Breast epithelium (tissue), 4 donors: ENCODE results near the gene FOXA2. TPM values are rescaled to one million over a fixed set of nuclear protein-coding genes. Genes with fewer than 3 reads are reported as not detected.

Source experiments
- DNase-seq, 2 donors: peaks; one replicate each; pipeline ENCODE4 v3.0.0-alpha.2; 2019; ENCODE audit warnings: low spot score in 2 of 2
- H3K27ac ChIP-seq, 2 donors: fragments of 200-600 bp; sonication (generic) in 1 of 2; one replicate each; pipeline ENCODE4 v1.5.1; 2016 to 2019; ENCODE audit warnings: mild to moderate bottlenecking in 1 of 2
- H3K27me3 ChIP-seq, 2 donors: fragments of 200-600 bp; sonication (generic) in 1 of 2; one replicate each; pipeline versions ENCODE4 v1.5.1 to v1.6.0; 2017 to 2019; ENCODE audit warnings: control low read depth in 1 of 2, mild to moderate bottlenecking in 1 of 2
- H3K36me3 ChIP-seq: fragments of 200-600 bp; one replicate; pipeline ENCODE4 v1.5.1; 2019
- H3K4me1 ChIP-seq, 2 donors: fragments of 200-600 bp; sonication (generic); one replicate each; pipeline ENCODE4 v1.5.1; 2016 to 2019; ENCODE audit warnings: control low read depth in 1 of 2
- H3K4me3 ChIP-seq, 3 donors: fragments of 200-600 bp; sonication (generic); 1 replicate in 2 of 3; 2 replicates in 1 of 3; pipeline ENCODE4 v1.5.1; 2016 to 2019; ENCODE audit warnings: mild to moderate bottlenecking in 3 of 3, moderate library complexity in 2 of 3
- H3K9me3 ChIP-seq, 2 donors: fragments of 200-600 bp; sonication (generic) in 1 of 2; one replicate each; pipeline ENCODE4 v1.5.1; 2016 to 2019; ENCODE audit warnings: control low read depth in 1 of 2
- CTCF ChIP-seq, 3 donors: fragments of 450-650 bp; IDR thresholded peaks; one replicate each; pipeline ENCODE4 v1.5.1; 2016 to 2017; ENCODE audit warnings: antibody characterized with exemption in 3 of 3, mild to moderate bottlenecking in 3 of 3, moderate library complexity in 3 of 3
- POLR2A ChIP-seq: fragments of 450-650 bp; IDR thresholded peaks from one replicate; pipeline ENCODE4 v1.6.1; 2016; ENCODE audit warnings: antibody characterized with exemption, mild to moderate bottlenecking, moderate library complexity
- POLR2AphosphoS5 ChIP-seq, 3 donors: sonication (generic); formaldehyde crosslinking; IDR thresholded peaks; one replicate each; pipeline ENCODE4 v1.6.1; 2017; ENCODE audit warnings: antibody characterized with exemption in 3 of 3
- intact Hi-C: fragments of 100-400 bp; cut with DNase I; formaldehyde crosslinking; loops from one replicate; pipeline ENCODE4 v1.15.1; 2023; ENCODE audit warnings: low total_unique reads
- total RNA-seq, 3 donors: library from RNA; depleted of rRNA; stranded (reverse); fragments of >200 nt; gene quantifications; one replicate each; pipeline ENCODE4 v1.1.0, GENCODE V29; 2016

The FOXA2 gene
- total RNA-seq, 3 donors from 2014 or later, result not detected

- Histone ChIP-seq H3K36me3 (no peaks in the 10 kb centered on the region), H3K4me1 (no peaks in the 10 kb centered on the region), H3K4me3 (no peak overlapping the region), H3K27me3 (peaks cover 0 to 3% of the 10 kb centered on the region in 2 donors), H3K27ac (no peak overlapping the region), H3K9me3 (no peaks in the 10 kb centered on the region)
- no peak for DNase-seq
- intact Hi-C loops, result no loop called here
- TF ChIP-seq POLR2AphosphoS5 (IDR thresholded peaks at IDR 0.05) (no peak), POLR2A (no peak), CTCF (IDR thresholded peaks at IDR 0.05) (no peak)
These were observed 53.2 kb downstream of the FOXA2 start for GRCh38 chr20:22531056-22531615.
